HG03565 (cell line): ENCODE data around the gene NKPD1.
A peak's percentile ranks its signal among the peaks of the same experiment; 100 is the strongest.

Source experiments
- ATAC-seq: cut with Tn5 transposase; IDR thresholded peaks from one replicate; pipeline ENCODE4 v1.9.1; 2021; ENCODE audit warnings: mild to moderate bottlenecking, moderate library complexity; ENCODE audit not compliant: unreplicated experiment

The NKPD1 gene

GRCh38 chr19:45173816-45174215 lies 13.0 kb upstream of the NKPD1 start:
- ATAC-seq = no peak

GRCh38 chr19:45172611-45173208 lies 11.9 kb upstream of the NKPD1 start:
- ATAC-seq = no peak

GRCh38 chr19:45172173-45172572 lies 11.4 kb upstream of the NKPD1 start:
- no peak for ATAC-seq

GRCh38 chr19:45171211-45171623 lies 10.4 kb upstream of the NKPD1 start:
- no peak for ATAC-seq

GRCh38 chr19:45170146-45171106 lies 9.6 kb upstream of the NKPD1 start:
- no peak for ATAC-seq

- ATAC-seq = no peak
Observed at GRCh38 chr19:45169602-45170001, 8.8 kb upstream of the NKPD1 start.

- ATAC-seq = no peak
Observed at GRCh38 chr19:45168767-45169351, 8.1 kb upstream of the NKPD1 start.

- no peak for ATAC-seq
Observed at GRCh38 chr19:45166723-45167252, 6.0 kb upstream of the NKPD1 start.

- peak; percentile 71 for ATAC-seq
Observed at GRCh38 chr19:45164577-45165335, 4.0 kb upstream of the NKPD1 start.

GRCh38 chr19:45163751-45164460 lies 3.1 kb upstream of the NKPD1 start:
- no peak for ATAC-seq

GRCh38 chr19:45163156-45163555 lies 2.4 kb upstream of the NKPD1 start:
- no peak for ATAC-seq

- ATAC-seq = no peak
Observed at GRCh38 chr19:45162608-45163143, 1.9 kb upstream of the NKPD1 start.

GRCh38 chr19:45161738-45162607 lies 1.2 kb upstream of the NKPD1 start:
- no peak for ATAC-seq

- ATAC-seq = no peak
Observed at GRCh38 chr19:45159971-45160324, 834 bp downstream of the NKPD1 start.

- ATAC-seq = no peak
Observed at GRCh38 chr19:45159210-45159970, 1.4 kb downstream of the NKPD1 start.

- no peak for ATAC-seq
Observed at GRCh38 chr19:45158503-45159209, 2.1 kb downstream of the NKPD1 start.

- no peak for ATAC-seq
Observed at GRCh38 chr19:45156751-45157150, 4.0 kb downstream of the NKPD1 start.
